Measurements from ENCODE around the gene TDRD12. TPM values are rescaled to one million over a fixed set of nuclear protein-coding genes. Genes with fewer than 3 reads are reported as not detected.

TDRD12 gene
- total RNA-seq, 1 experiment from 2014 or later: 0.33 TPM

DNA sequence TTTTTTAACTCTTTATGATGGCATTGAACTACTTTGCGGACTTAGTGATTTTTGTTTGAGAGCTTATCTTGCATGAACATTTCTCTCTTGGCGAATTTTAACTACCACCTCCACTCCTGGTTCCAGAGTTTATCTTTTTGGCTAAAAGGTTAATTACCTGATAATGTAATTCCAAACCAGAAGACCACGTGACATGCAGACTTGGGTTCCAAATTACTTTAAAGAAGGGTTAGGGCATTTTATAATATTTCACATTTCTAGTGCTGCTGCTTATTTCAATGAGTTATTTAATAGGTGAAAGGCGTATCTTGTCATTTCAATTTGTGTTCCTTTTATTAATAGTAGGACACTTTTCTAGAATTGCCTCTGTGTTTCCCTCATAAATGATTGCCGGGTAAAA is 52.0 kb downstream of the TDRD12 start:
- no peaks in the 10 kb centered on the region for H3K4me1 ChIP-seq (ENCODE audit: control insufficient read depth, insufficient read depth, low read length)
- ChIA-PET CTCF (no interaction called here), POLR2A (no interaction called here)
- no peak overlapping the region for H3K4me3 ChIP-seq (ENCODE audit: low read depth in 2 of 2, low read length in 2 of 2)
- intact Hi-C loops (cut with micrococcal nuclease; ENCODE audit: unreplicated experiment) (no loop called here), in situ Hi-C loops (cut with HindIII; ENCODE audit: low pct_unique_long_range_greater_than_20kb, low sequenced_read_pairs) (no loop called here)
- ATAC-seq (no peak), DNase-seq (ENCODE audit: low read depth, low spot score) (no peak)
- TF ChIP-seq POLR2AphosphoS5 (IDR thresholded peaks at IDR 0.05; ENCODE audit: low read depth, low read length): no peak
- TF ChIP-seq TCF7L2 (IDR thresholded peaks at IDR 0.05; ENCODE audit: low read depth, low read length): no peak
- no peak for TF ChIP-seq SIN3A (IDR thresholded peaks at IDR 0.05; ENCODE audit: borderline replicate concordance, insufficient read depth, low read depth, low read length)
- TF ChIP-seq, protein P1, sequence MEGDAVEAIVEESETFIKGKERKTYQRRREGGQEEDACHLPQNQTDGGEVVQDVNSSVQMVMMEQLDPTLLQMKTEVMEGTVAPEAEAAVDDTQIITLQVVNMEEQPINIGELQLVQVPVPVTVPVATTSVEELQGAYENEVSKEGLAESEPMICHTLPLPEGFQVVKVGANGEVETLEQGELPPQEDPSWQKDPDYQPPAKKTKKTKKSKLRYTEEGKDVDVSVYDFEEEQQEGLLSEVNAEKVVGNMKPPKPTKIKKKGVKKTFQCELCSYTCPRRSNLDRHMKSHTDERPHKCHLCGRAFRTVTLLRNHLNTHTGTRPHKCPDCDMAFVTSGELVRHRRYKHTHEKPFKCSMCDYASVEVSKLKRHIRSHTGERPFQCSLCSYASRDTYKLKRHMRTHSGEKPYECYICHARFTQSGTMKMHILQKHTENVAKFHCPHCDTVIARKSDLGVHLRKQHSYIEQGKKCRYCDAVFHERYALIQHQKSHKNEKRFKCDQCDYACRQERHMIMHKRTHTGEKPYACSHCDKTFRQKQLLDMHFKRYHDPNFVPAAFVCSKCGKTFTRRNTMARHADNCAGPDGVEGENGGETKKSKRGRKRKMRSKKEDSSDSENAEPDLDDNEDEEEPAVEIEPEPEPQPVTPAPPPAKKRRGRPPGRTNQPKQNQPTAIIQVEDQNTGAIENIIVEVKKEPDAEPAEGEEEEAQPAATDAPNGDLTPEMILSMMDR (IDR thresholded peaks at IDR 0.05): no peak
- no peak for TF ChIP-seq REST (IDR thresholded peaks at IDR 0.05; ENCODE audit: insufficient read depth in 1 of 2, low read depth in 2 of 2, low read length in 1 of 2)
- no peak overlapping the region for H3K27ac ChIP-seq (ENCODE audit: low read length)
- H3K27me3 ChIP-seq (ENCODE audit: control insufficient read depth, insufficient read depth, low read length): no peaks in the 10 kb centered on the region; the same call in 1 of the 2 replicates
- no peaks in the 10 kb centered on the region for H3K36me3 ChIP-seq (ENCODE audit: control insufficient read depth, insufficient read depth, low read length)
- no TSS peak for BruUV-seq (replicated peaks)
- H3K9me3 ChIP-seq (ENCODE audit: control insufficient read depth, insufficient read depth, low read depth, low read length): no peaks in the 10 kb centered on the region

DNA sequence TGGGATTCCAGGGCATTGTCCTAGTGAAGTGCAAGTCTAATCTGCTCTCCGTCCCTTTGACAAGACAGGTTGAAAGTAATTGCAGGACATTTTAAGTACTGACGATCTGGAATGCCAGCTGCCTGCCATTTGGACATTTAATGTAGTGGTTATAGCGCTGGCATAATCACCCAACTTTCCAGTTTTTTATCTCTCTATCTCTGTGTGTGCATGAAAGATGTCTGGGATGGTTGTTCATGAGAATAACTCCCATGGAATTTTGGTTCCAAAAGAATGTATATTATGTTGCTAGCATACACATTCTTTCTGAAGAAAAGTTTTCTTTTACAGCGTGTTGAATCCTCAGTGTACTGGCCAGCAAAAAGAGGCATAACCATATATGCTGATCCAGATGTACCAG is 53.6 kb downstream of the TDRD12 start:
- DNase-seq (ENCODE audit: low read depth, low spot score) (no peak), ATAC-seq (no peak)
- Histone ChIP-seq H3K27me3 (ENCODE audit: control insufficient read depth, insufficient read depth, low read length) (no peaks in the 10 kb centered on the region; the same call in 1 of the 2 replicates), H3K9me3 (ENCODE audit: control insufficient read depth, insufficient read depth, low read depth, low read length) (no peaks in the 10 kb centered on the region), H3K4me3 (ENCODE audit: low read depth in 2 of 2, low read length in 2 of 2) (no peak overlapping the region), H3K27ac (ENCODE audit: low read length) (no peak overlapping the region), H3K4me1 (ENCODE audit: control insufficient read depth, insufficient read depth, low read length) (no peaks in the 10 kb centered on the region), H3K36me3 (ENCODE audit: control insufficient read depth, insufficient read depth, low read length) (no peaks in the 10 kb centered on the region)
- BruUV-seq (replicated peaks): no TSS peak
- TF ChIP-seq, protein P1 (IDR thresholded peaks at IDR 0.05): no peak
- no peak for TF ChIP-seq REST (IDR thresholded peaks at IDR 0.05; ENCODE audit: insufficient read depth in 1 of 2, low read depth in 2 of 2, low read length in 1 of 2)
- TF ChIP-seq TCF7L2 (IDR thresholded peaks at IDR 0.05; ENCODE audit: low read depth, low read length): no peak
- TF ChIP-seq SIN3A (IDR thresholded peaks at IDR 0.05; ENCODE audit: borderline replicate concordance, insufficient read depth, low read depth, low read length): no peak
- no peak for TF ChIP-seq POLR2AphosphoS5 (IDR thresholded peaks at IDR 0.05; ENCODE audit: low read depth, low read length)
- ChIA-PET POLR2A (no interaction called here), CTCF (no interaction called here)
- in situ Hi-C loops (cut with HindIII; ENCODE audit: low pct_unique_long_range_greater_than_20kb, low sequenced_read_pairs) (no loop called here), intact Hi-C loops (cut with micrococcal nuclease; ENCODE audit: unreplicated experiment) (no loop called here)

Measured in Panc1 (cell line).